Sigmoid colon (tissue), 4 donors: ENCODE data around the gene MYO6.

ENCODE experiments used
- EP300 ChIP-seq, 4 donors: sonication (generic); formaldehyde crosslinking; IDR thresholded peaks; one replicate each; pipeline ENCODE4 v1.6.1; 2017; ENCODE audit warnings: antibody characterized with exemption in 4 of 4
- POLR2A ChIP-seq, 2 donors: fragments of 450-650 bp; IDR thresholded peaks; one replicate each; pipeline ENCODE4 v1.6.1; 2016; ENCODE audit warnings: antibody characterized with exemption in 2 of 2, mild to moderate bottlenecking in 2 of 2, moderate library complexity in 2 of 2
- POLR2AphosphoS5 ChIP-seq, 4 donors: sonication (generic); formaldehyde crosslinking; IDR thresholded peaks; one replicate each; pipeline ENCODE4 v1.6.1; 2017; ENCODE audit warnings: antibody characterized with exemption in 4 of 4
- TF ChIP-seq, protein P1 (sequence below), 4 experiments: fragments of 450-650 bp in 3 of 4; fragments of 200-600 bp in 1 of 4; IDR thresholded peaks; one replicate each; pipeline ENCODE4 v1.5.1; 2016 to 2019; ENCODE audit warnings: antibody characterized with exemption in 4 of 4, mild to moderate bottlenecking in 3 of 4, moderate library complexity in 2 of 4

DNA sequence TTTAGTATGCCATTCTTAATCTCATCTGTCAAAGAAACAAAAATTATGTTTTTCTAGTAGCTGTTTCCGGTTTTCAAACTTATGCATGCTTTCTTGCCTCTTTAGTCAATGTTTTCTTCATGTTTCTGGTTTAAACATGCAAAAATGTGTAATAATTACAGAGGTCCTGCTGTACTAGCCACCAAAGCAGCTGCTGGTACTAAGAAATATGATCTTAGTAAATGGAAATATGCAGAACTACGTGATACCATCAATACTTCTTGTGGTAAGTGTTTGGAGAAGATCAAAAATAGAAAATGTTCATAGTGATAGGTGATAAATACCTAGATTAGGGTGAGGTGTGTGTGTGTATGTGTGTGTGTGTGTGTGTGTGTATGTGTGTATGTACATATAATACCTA is 158.4 kb downstream of the MYO6 start:
- TF ChIP-seq, protein P1, sequence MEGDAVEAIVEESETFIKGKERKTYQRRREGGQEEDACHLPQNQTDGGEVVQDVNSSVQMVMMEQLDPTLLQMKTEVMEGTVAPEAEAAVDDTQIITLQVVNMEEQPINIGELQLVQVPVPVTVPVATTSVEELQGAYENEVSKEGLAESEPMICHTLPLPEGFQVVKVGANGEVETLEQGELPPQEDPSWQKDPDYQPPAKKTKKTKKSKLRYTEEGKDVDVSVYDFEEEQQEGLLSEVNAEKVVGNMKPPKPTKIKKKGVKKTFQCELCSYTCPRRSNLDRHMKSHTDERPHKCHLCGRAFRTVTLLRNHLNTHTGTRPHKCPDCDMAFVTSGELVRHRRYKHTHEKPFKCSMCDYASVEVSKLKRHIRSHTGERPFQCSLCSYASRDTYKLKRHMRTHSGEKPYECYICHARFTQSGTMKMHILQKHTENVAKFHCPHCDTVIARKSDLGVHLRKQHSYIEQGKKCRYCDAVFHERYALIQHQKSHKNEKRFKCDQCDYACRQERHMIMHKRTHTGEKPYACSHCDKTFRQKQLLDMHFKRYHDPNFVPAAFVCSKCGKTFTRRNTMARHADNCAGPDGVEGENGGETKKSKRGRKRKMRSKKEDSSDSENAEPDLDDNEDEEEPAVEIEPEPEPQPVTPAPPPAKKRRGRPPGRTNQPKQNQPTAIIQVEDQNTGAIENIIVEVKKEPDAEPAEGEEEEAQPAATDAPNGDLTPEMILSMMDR (IDR thresholded peaks at IDR 0.05) = no peak
- no peak for TF ChIP-seq POLR2A (IDR thresholded peaks at IDR 0.05)
- no peak for TF ChIP-seq EP300 (IDR thresholded peaks at IDR 0.05)
- no peak for TF ChIP-seq POLR2AphosphoS5 (IDR thresholded peaks at IDR 0.05)
